T-cell (primary cell): Measurements from ENCODE around the gene RASL11B. TPM values are rescaled to one million over a fixed set of nuclear protein-coding genes. Genes with fewer than 3 reads are reported as not detected.

Experiments used
- ATAC-seq, 4 experiments: fragments of 200-7000 bp in 3 of 4; fragments of 150-1000 bp in 1 of 4; cut with Tn5 transposase; replicated peaks in 1 of 4; 1 replicate in 3 of 4; 2 replicates in 1 of 4; pipeline ENCODE4 v1.10.0; 2021; ENCODE audit warnings: moderate library complexity in 3 of 4, mild to moderate bottlenecking in 2 of 4, moderate number of reproducible peaks in 1 of 4
- CTCF ChIA-PET, 2 donors: fragments of 300-600 bp; sonication (Branson Sonifier 250); formaldehyde crosslinking; loops; one replicate each; lab custom pipeline; 2022; ENCODE audit warnings: antibody characterized with exemption in 2 of 2; lab: Charles Lee
- POLR2A ChIA-PET, 2 donors: fragments of 300-600 bp; sonication (Branson Sonifier 250); formaldehyde crosslinking; loops; one replicate each; lab custom pipeline; 2022; ENCODE audit warnings: antibody characterized with exemption in 2 of 2; lab: Charles Lee
- DNase-seq, 35 experiments: peaks; one replicate each; pipeline versions ENCODE4 v3.0.0 to v3.0.0-alpha.2; 2013 to 2023
- H3K27ac ChIP-seq: one replicate; pipeline ENCODE4 v1.5.1; 2013; ENCODE audit warnings: low read length
- H3K27me3 ChIP-seq, 2 experiments: replicated peaks in 1 of 2; 1 replicate in 1 of 2; 2 replicates in 1 of 2; pipeline versions ENCODE4 v1.6.1 to v1.7.0; 2013; ENCODE audit warnings: low read length in 1 of 2, mixed read lengths in 1 of 2; ENCODE audit not compliant: control insufficient read depth in 2 of 2, insufficient read depth in 2 of 2; ENCODE audit errors: extremely low read depth in 1 of 2
- H3K36me3 ChIP-seq, 2 donors: 1 replicate in 1 of 2; 2 replicates in 1 of 2; pipeline versions ENCODE4 v1.6.1 to v1.7.0; 2013; ENCODE audit warnings: low read length in 1 of 2; ENCODE audit not compliant: control insufficient read depth in 2 of 2, insufficient read depth in 1 of 2; ENCODE audit errors: extremely low read depth in 1 of 2
- H3K4me1 ChIP-seq, 2 experiments: 1 replicate in 1 of 2; 2 replicates in 1 of 2; pipeline versions ENCODE4 v1.6.1 to v1.7.0; 2013; ENCODE audit warnings: low read length in 2 of 2, mixed read lengths in 1 of 2; ENCODE audit not compliant: insufficient read depth in 2 of 2, control insufficient read depth in 1 of 2; ENCODE audit errors: extremely low read depth in 1 of 2
- H3K4me3 ChIP-seq, 2 donors: 1 replicate in 1 of 2; 2 replicates in 1 of 2; pipeline versions ENCODE4 v1.5.1 to v1.7.0; 2013; ENCODE audit warnings: mild to moderate bottlenecking in 2 of 2, low read length in 1 of 2, moderate library complexity in 1 of 2; ENCODE audit not compliant: control insufficient read depth in 1 of 2; ENCODE audit errors: extremely low read depth in 1 of 2
- H3K9me3 ChIP-seq: 2 replicates; pipeline ENCODE4 v1.7.0; 2013
- H3K27ac Mint-ChIP-seq, 2 donors: one replicate each; pipeline ENCODE4 v1.8.0; 2020 to 2021; ENCODE audit warnings: mild to moderate bottlenecking in 2 of 2, mixed read lengths in 2 of 2
- H3K27me3 Mint-ChIP-seq, 2 donors: one replicate each; pipeline ENCODE4 v1.8.0; 2021 to 2022; ENCODE audit warnings: mixed read lengths in 2 of 2
- H3K36me3 Mint-ChIP-seq: one replicate; pipeline ENCODE4 v1.8.0; 2021; ENCODE audit warnings: mixed read lengths
- H3K4me1 Mint-ChIP-seq, 3 donors: one replicate each; pipeline ENCODE4 v1.8.0; 2020 to 2022; ENCODE audit warnings: mixed read lengths in 3 of 3, mild to moderate bottlenecking in 1 of 3
- H3K4me3 Mint-ChIP-seq, 3 donors: one replicate each; pipeline ENCODE4 v1.8.0; 2020 to 2022; ENCODE audit warnings: mild to moderate bottlenecking in 3 of 3, mixed read lengths in 3 of 3, moderate library complexity in 3 of 3
- H3K9me3 Mint-ChIP-seq, 3 donors: one replicate each; pipeline ENCODE4 v1.8.0; 2020 to 2022; ENCODE audit warnings: mixed read lengths in 3 of 3
- WGBS: methylation state at CpG from one replicate; pipeline ENCODE4 v1.1.5; 2013; ENCODE audit warnings: missing lambda C conversion rate; ENCODE audit not compliant: insufficient coverage; 5-methylcytosine and 5-hydroxymethylcytosine counted together
- total RNA-seq, 35 experiments: library from RNA in 6 of 35; stranded (reverse) in 6 of 35; fragments of 120-200 nt in 1 of 35; gene quantifications; one replicate each; pipeline versions ENCODE4 v1.2.1 to v1.2.4 and lab custom pipeline; 2013 to 2026

Gene RASL11B
- total RNA-seq, 5 donors from 2014 or later (not counting 1 experiment from before 2014, with no cell fraction given): 0.32 to 0.72 (median 0.39) TPM; not detected in 1

DNA sequence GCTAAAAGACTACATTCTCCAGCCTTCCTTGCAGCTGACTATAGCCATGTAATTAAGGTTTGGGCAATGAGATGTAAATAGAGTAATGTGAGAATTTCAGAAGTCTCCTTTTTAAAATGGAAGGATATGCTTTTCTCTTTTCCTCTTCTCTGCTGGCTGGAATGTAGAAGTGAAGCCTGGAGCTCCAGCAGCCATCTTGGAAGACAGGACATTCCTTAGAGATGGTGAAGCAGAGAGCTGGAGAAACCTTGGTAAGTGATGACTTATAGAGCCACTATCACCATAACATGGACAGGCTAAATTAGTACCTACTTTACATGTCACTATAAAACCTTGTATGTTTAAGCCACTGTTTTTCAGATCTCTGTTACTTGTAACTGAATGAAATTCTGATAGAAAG, 48.0 kb downstream of the RASL11B start:
- ChIA-PET CTCF (interaction anchor here in 1 of 2 donors (0.7 kb wide), 1 partner anchor 23 kb away, joined by 3 read pairs; no protein-coding TSS in a partner anchor), POLR2A (no interaction called here)
- peaks cover 2 to 8% of the 10 kb centered on the region in 2 donors for H3K36me3 ChIP-seq
- H3K4me3 ChIP-seq: no peak overlapping the region
- H3K27me3 ChIP-seq: no peaks in the 10 kb centered on the region
- no peak overlapping the region for H3K27ac Mint-ChIP-seq
- H3K27me3 Mint-ChIP-seq: no peaks in the 10 kb centered on the region
- DNase-seq (no peak), ATAC-seq (no peak)
- no peak overlapping the region for H3K4me3 Mint-ChIP-seq
- H3K4me1 Mint-ChIP-seq: peaks cover 5 to 11% (median 7%) of the 10 kb centered on the region in 3 donors
- H3K27ac ChIP-seq: no peak overlapping the region
- H3K9me3 Mint-ChIP-seq: no peaks in the 10 kb centered on the region
- H3K4me1 ChIP-seq: no peaks in the 10 kb centered on the region
- no peaks in the 10 kb centered on the region for H3K9me3 ChIP-seq
- peaks cover 36% of the 10 kb centered on the region for H3K36me3 Mint-ChIP-seq

DNA sequence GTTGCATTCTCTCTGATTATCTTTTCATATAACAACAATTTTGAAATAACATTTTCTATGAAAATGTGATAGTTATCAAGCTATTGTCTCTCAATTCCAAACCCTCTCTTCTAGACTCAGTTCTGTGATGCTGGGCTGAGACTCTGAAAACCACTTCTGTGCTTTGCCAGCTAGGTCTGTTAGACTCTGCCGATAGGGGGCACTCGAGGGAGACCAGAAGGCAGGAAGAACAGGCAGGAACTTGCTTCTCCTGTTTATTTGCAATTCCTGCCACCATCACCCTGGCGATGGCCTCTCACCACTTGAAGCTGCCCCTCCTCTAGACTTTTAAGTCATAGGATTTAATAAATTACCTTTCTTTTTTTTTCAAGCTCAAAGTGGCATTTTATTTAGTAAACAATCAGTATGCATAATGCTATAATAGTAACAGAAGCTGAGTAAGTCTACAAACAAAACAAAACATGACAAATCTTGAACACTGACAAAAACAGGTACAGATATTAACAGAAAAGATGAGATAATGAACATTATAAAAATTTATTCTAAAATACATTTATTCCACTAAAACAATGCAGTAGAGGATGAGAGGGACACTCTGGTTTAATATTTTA, 49.7 kb downstream of the RASL11B start:
- CTCF ChIA-PET: interaction anchor here (0.6 to 1.3 kb wide), 9 partner anchors 11 to 1322 kb away, joined by 3 to 4 read pairs (median 3); no protein-coding TSS in a partner anchor
- WGBS: 0% methylated on average over 2 of the region's 3 CpGs
- Histone ChIP-seq H3K36me3 (peaks cover 2% of the 10 kb centered on the region in 2 donors), H3K4me3 (no peak overlapping the region), H3K27me3 (no peaks in the 10 kb centered on the region), H3K27ac (no peak overlapping the region), H3K4me1 (no peaks in the 10 kb centered on the region), H3K9me3 (no peaks in the 10 kb centered on the region)
- ATAC-seq (peak in 3 of 4 experiments; percentile 28 to 38 (median 32)), DNase-seq (peak; percentile 10 to 69 (median 49))
- Mint-ChIP-seq H3K4me3 (no peak overlapping the region), H3K4me1 (peaks cover 5 to 11% (median 7%) of the 10 kb centered on the region in 3 donors), H3K27ac (no peak overlapping the region), H3K27me3 (no peaks in the 10 kb centered on the region), H3K9me3 (no peaks in the 10 kb centered on the region), H3K36me3 (peaks cover 23% of the 10 kb centered on the region)
- POLR2A ChIA-PET: no interaction called here

- H3K9me3 Mint-ChIP-seq: no peaks in the 10 kb centered on the region
- H3K4me1 Mint-ChIP-seq: peaks cover 5 to 11% (median 7%) of the 10 kb centered on the region in 3 donors
- Histone ChIP-seq H3K4me1 (no peaks in the 10 kb centered on the region), H3K9me3 (no peaks in the 10 kb centered on the region), H3K27ac (no peak overlapping the region), H3K27me3 (no peaks in the 10 kb centered on the region), H3K4me3 (no peak overlapping the region), H3K36me3 (peaks cover 0 to 1% of the 10 kb centered on the region in 2 donors)
- H3K36me3 Mint-ChIP-seq: peaks cover 15% of the 10 kb centered on the region
- DNase-seq: no peak
- POLR2A ChIA-PET: no interaction called here
- no peak overlapping the region for H3K4me3 Mint-ChIP-seq
- no peak for ATAC-seq
- H3K27ac Mint-ChIP-seq: no peak overlapping the region
- WGBS: 100% methylated on average over 1 of the region's 2 CpGs
- no peaks in the 10 kb centered on the region for H3K27me3 Mint-ChIP-seq
- CTCF ChIA-PET: no interaction called here
Observed at GRCh38 chr4:52912608-52913007, 50.5 kb downstream of the RASL11B start.

- CTCF ChIA-PET: interaction anchor here (0.5 to 1.5 kb wide), 3 partner anchors 22 to 538 kb away, joined by 3 to 6 read pairs (median 5); no protein-coding TSS in a partner anchor
Observed at GRCh38 chr4:52914051-52914605, 52.0 kb downstream of the RASL11B start.

GRCh38 chr4:52915191-52915590, 53.1 kb downstream of the RASL11B start:
- peaks cover 5 to 11% (median 7%) of the 10 kb centered on the region in 3 donors for H3K4me1 Mint-ChIP-seq
- ATAC-seq (no peak), DNase-seq (no peak)
- Histone ChIP-seq H3K27me3 (no peaks in the 10 kb centered on the region), H3K27ac (no peak overlapping the region), H3K4me3 (no peak overlapping the region), H3K9me3 (no peaks in the 10 kb centered on the region), H3K4me1 (no peaks in the 10 kb centered on the region), H3K36me3 (peaks cover 0 to 6% of the 10 kb centered on the region in 2 donors)
- no peak overlapping the region for H3K27ac Mint-ChIP-seq
- ChIA-PET POLR2A (no interaction called here), CTCF (interaction anchor here (0.5 to 0.6 kb wide), 2 partner anchors 39 to 71 kb away, joined by 3 to 7 read pairs; no protein-coding TSS in a partner anchor)
- H3K27me3 Mint-ChIP-seq: no peaks in the 10 kb centered on the region
- H3K9me3 Mint-ChIP-seq: no peaks in the 10 kb centered on the region
- no peak overlapping the region for H3K4me3 Mint-ChIP-seq
- H3K36me3 Mint-ChIP-seq: peaks cover 18% of the 10 kb centered on the region

More at GRCh38 chr4:52914051-52914605, 52.0 kb downstream of the RASL11B start:
- no peaks in the 10 kb centered on the region for H3K9me3 ChIP-seq
- H3K36me3 ChIP-seq: peaks cover 0 to 6% of the 10 kb centered on the region in 2 donors
- H3K27me3 ChIP-seq: no peaks in the 10 kb centered on the region
- no peak overlapping the region for H3K27ac ChIP-seq
- H3K4me3 Mint-ChIP-seq: no peak overlapping the region
- no peaks in the 10 kb centered on the region for H3K27me3 Mint-ChIP-seq
- peaks cover 11% of the 10 kb centered on the region for H3K36me3 Mint-ChIP-seq
- DNase-seq (no peak), ATAC-seq (no peak)
- H3K4me1 Mint-ChIP-seq: peaks cover 5 to 11% (median 7%) of the 10 kb centered on the region in 3 donors
- no peak overlapping the region for H3K4me3 ChIP-seq
- H3K4me1 ChIP-seq: no peaks in the 10 kb centered on the region
- POLR2A ChIA-PET: no interaction called here
- no peaks in the 10 kb centered on the region for H3K9me3 Mint-ChIP-seq
- WGBS: 97% methylated on average over 3 of the region's 3 CpGs
- H3K27ac Mint-ChIP-seq: no peak overlapping the region

DNA sequence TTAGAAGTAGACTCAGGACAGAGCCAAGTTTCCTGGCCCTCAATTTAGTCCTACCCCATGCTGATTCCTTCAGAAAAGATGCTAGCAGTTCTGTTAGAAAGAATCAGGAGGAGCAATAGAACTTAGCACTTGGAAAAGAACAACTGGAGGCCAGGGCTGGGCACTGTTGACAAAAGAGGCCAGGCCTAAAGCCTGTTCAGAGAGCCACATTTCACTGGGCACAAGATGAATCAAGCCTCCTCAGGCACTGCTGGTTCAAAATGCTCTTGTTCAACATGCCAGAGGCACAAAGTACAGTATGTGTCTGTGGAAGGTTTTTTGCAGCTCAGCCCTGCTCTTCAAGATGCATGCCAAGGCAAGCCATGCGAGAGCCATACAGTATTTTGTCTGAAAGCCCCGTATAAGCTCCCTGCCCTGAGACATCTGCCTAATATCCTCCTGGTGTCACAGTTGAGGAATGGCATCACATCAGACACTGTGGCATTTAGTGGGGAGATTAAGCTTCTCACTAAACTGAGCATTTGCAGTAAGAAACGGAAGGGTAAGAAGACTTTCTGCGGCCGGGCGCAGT, 53.7 kb downstream of the RASL11B start:
- H3K9me3 ChIP-seq: no peaks in the 10 kb centered on the region
- H3K36me3 Mint-ChIP-seq: peaks cover 20% of the 10 kb centered on the region
- no peaks in the 10 kb centered on the region for H3K4me1 ChIP-seq
- H3K27ac Mint-ChIP-seq: no peak overlapping the region
- POLR2A ChIA-PET: no interaction called here
- no peak overlapping the region for H3K27ac ChIP-seq
- ATAC-seq (no peak), DNase-seq (no peak)
- WGBS: 96% methylated on average over 4 of the region's 6 CpGs
- H3K4me1 Mint-ChIP-seq: peaks cover 5 to 11% (median 7%) of the 10 kb centered on the region in 3 donors
- no peaks in the 10 kb centered on the region for H3K27me3 ChIP-seq
- H3K9me3 Mint-ChIP-seq: no peaks in the 10 kb centered on the region
- CTCF ChIA-PET: interaction anchor here (0.5 to 0.6 kb wide), 2 partner anchors 38 to 71 kb away, joined by 3 to 7 read pairs; no protein-coding TSS in a partner anchor
- H3K4me3 ChIP-seq: no peak overlapping the region
- no peak overlapping the region for H3K4me3 Mint-ChIP-seq
- peaks cover 0 to 6% of the 10 kb centered on the region in 2 donors for H3K36me3 ChIP-seq
- H3K27me3 Mint-ChIP-seq: no peaks in the 10 kb centered on the region
